T47D (cell line): ENCODE data around the gene NELFCD.
"Not testable (repeated sequence)": the region's sequence is repeated elsewhere in the genome, so short reads cannot be mapped to it uniquely, and the experiment has no call there.

Experiments
- DNase-seq, 2 experiments: peaks; one replicate each; pipeline versions ENCODE4 v3.0.0 to v3.0.0-alpha.2; 2011 to 2012; ENCODE audit warnings: low read depth in 1 of 2, low spot score in 1 of 2
- JUND ChIP-seq: IDR thresholded peaks from 2 replicates; pipeline ENCODE4 v1.6.1; 2012; ENCODE audit warnings: low read depth
- in situ Hi-C: cut with HindIII; loops from 2 replicates; pipeline ENCODE4 v1.10.0; 2016; ENCODE audit warnings: low sequenced_read_pairs, low pct_unique_long_range_greater_than_20kb

Gene NELFCD

GRCh38 chr20:58980711-58981627 is at the start of gene NELFCD:
Gene NELFCD, plus strand, starts transcription at chr20:58981256. Its CDS starts 54 bp downstream, at chr20:58981310.
- TF ChIP-seq JUND: no peak
- DNase-seq: peak; percentile 92 to 98
- in situ Hi-C loops: no loop called here

- in situ Hi-C loops: no loop called here
Observed at GRCh38 chr20:58932170-58932569, 48.9 kb upstream of the NELFCD start.

GRCh38 chr20:58938078-58938477 is 43.0 kb upstream of the NELFCD start:
- no peak for TF ChIP-seq JUND
- no peak for DNase-seq
- in situ Hi-C loops: no loop called here

More at GRCh38 chr20:58932170-58932569, 48.9 kb upstream of the NELFCD start:
- DNase-seq: no peak
- no peak for TF ChIP-seq JUND

- no peak for TF ChIP-seq JUND
- DNase-seq: no peak
- in situ Hi-C loops: no loop called here
Observed at GRCh38 chr20:58938541-58938940, 42.5 kb upstream of the NELFCD start.

- no peak for TF ChIP-seq JUND
- DNase-seq: no peak
- in situ Hi-C loops: no loop called here
Observed at GRCh38 chr20:58941471-58941870, 39.6 kb upstream of the NELFCD start.

- in situ Hi-C loops: no loop called here
- no peak for DNase-seq
- TF ChIP-seq JUND: no peak
Observed at GRCh38 chr20:58942549-58942948, 38.5 kb upstream of the NELFCD start.

- DNase-seq: peak in 1 of 2 experiments; percentile 20
- in situ Hi-C loops: no loop called here
- no peak for TF ChIP-seq JUND
Observed at GRCh38 chr20:58944610-58945009, 36.4 kb upstream of the NELFCD start.

- in situ Hi-C loops: no loop called here
- TF ChIP-seq JUND: no peak
- no peak for DNase-seq
Observed at GRCh38 chr20:58945965-58946631, 35.0 kb upstream of the NELFCD start.

GRCh38 chr20:58947797-58948388 is 33.2 kb upstream of the NELFCD start:
- in situ Hi-C loops, DNase-seq: not testable (repeated sequence)

- no peak for DNase-seq
- in situ Hi-C loops: no loop called here
- no peak for TF ChIP-seq JUND
Observed at GRCh38 chr20:58950603-58951002, 30.5 kb upstream of the NELFCD start.

- in situ Hi-C loops: no loop called here
- DNase-seq: no peak
- TF ChIP-seq JUND: no peak
Observed at GRCh38 chr20:58953050-58953449, 28.0 kb upstream of the NELFCD start.

- DNase-seq: peak in 1 of 2 experiments; percentile 89
- in situ Hi-C loops: no loop called here
- TF ChIP-seq JUND: no peak
Observed at GRCh38 chr20:58956078-58956477, 25.0 kb upstream of the NELFCD start.

- DNase-seq: no peak
- in situ Hi-C loops: no loop called here
- no peak for TF ChIP-seq JUND
Observed at GRCh38 chr20:58959652-58960051, 21.4 kb upstream of the NELFCD start.
